Measurements from ENCODE around the gene MMP24.
"Not testable (repeated sequence)": the region's sequence is repeated elsewhere in the genome, so short reads cannot be mapped to it uniquely, and the experiment has no call there.

MMP24 gene

DNA sequence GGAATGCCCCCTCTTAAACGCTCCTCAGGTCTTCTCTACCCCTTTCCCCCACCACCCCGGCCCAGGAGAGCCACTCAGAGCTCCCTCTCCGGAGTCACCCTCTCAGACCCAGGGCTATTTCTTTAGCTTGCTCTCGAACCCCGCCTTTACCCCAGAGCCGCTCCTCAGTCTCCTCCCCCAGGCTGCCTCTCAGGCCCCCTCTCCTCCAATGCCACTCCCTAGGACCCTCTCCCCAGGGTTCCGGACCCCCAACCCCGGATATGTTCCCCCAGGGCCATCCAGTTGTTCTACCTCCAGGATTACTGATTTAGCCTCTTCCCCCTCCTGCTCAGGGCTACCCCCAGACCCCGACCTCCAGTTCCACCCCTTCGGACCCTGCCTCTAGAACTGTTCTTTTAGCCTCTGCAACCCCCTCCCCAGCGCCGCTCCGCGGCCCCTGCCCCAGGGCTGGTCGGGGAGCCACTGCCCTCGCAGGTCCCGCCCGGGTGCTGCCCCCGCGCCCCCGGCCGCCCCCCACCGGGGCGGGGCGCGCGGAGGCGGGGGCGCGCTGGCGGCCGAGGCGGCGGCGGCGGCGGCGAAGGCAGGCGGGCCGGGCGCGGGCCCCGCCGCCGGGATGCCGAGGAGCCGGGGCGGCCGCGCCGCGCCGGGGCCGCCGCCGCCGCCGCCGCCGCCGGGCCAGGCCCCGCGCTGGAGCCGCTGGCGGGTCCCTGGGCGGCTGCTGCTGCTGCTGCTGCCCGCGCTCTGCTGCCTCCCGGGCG lies at the start of gene MMP24:
TSS of gene MMP24 (plus strand) at position 565 of the 758 bp plus-strand sequence. CDS start at position 614, 49 bp downstream.
- no peak for DNase-seq (ENCODE audit: low read depth)

DNA sequence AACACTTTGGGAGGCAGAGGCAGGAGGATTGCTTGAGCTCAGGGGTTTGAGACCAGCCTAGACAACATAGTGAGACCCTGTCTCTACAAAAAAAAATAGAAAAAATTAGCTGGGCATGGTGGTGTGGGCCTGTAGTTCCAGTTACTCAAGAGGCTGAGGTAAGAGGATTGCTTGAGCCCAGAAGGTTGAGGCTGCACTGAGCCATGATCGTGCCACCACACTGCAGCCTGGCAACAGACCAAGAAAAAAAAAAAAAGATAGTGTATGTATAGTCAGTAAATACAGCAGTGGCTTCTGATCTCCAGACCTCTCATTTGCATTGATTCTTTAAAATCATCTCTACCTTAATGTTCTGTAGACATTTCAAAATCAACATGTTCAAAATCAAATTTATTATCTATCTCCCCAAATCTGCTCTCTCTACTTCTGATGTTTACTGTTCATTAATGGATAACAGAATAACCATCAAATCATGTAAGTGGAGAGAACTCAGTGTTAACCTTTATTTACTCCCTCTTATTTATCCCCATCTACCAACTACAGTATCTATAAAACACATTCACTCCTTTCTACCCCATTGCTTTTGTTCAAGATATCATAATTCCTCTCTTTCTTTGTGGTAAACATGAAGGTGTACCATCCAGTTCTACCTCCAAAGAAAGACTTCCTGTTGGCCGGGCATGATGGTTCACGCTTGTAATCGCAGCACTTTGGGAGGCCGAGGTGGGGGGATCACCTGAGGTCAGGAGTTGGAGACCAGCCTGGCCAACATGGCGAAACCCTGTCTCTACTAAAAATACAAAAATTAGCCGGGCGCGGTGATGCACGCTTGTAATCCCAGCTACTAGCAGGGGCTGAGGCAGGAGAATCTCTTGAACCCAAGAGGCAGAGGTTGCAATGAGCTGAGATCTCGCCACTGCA lies 46.9 kb upstream of the MMP24 start:
- DNase-seq (ENCODE audit: low read depth), result no peak

DNA sequence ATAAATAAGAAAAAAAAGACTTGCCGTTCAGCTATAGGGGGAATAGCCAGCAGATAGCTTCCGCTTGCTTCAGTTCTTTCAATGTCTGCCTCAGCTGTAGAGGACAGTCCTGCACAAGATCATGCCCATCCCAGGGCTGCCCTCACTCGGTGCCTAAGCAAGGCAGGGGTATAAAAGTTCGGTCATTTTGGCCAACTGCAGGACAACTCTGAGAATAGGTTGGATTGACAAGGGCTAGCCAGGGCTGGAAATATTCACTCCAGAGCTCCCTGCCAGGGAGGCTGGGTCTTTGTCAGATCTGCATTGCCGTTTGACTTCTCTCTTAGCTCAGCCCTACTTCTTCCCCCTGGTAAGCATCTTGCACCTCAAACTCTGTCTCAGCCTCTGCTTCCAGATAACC lies 46.2 kb upstream of the MMP24 start:
- DNase-seq (ENCODE audit: low read depth), result no peak

DNA sequence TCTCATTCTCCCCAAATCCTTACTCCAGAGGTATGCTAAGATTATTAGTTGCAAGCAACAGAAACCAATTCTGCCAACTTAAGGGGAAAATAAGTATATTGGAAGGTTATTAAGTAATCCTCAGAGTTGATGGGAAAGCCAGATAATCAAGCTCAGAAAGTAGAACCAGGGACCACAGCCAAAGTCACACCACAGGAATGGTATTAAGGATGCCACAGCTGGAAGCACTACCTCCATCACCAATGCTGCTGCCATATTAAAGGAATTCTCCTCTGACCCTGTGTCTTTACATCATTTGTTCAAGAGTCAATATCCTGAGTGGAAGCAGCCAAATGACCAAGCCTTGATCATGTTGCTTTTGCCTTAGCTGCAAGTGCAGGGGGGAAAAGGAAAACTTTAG lies 44.8 kb upstream of the MMP24 start:
- DNase-seq (ENCODE audit: low read depth), result peak; percentile 59

DNA sequence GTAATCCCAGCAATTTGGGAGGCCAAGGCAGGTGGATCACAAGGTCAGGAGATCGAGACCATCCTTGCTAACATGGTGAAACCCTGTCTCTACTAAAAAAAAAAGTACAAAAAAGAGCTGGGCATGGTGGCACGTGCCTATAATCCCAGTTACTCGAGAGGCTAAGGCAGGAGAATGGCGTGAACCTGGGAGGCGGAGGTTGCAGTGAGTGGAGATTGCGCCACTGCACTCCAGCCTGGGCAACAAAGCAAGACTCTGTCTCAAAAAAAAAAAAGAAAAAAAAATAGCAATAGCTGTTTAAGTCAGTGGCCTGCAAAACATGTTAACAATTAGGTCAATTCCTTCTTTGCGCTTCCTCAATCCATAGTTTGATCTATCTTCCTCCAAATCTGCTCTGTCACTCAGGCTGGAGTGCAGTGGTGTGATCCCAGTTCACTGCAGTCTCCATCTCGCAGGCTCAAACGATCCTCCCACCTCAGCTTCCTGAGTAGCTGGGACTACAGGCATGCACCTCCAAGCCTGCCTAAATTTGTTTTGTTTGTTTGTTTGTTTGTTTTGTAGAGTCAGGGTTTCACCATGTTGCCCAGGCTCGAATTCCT lies 39.7 kb upstream of the MMP24 start:
- not testable (repeated sequence) for DNase-seq (ENCODE audit: low read depth)

DNA sequence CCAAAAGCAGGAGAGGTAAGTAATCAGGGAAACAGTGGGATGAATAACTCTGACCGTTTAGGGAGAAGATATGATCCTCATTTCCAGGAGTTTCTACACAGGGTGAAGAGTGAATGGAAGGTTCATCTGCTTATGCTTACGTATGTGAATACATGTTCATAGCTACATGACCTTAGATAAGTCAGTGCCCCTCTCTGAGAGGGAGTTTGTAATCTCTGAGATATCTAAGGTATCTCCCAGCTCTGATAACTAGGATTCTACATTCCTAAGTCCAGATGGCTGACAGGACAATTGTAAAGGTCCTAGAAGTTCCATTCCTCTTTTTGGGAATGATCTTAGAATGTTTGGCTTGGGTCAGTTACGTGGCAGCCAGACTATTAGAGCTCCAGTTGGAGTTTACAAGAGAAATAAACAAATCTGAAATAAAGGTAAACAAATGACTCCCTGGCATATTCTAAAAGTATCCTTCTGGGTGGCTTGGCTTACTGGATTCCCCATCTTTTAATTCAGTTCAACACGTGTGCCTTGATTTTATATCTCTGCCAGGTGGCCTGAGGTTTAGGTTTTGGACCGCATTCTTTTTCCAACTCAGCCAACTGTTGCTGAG lies 38.8 kb upstream of the MMP24 start:
- DNase-seq (ENCODE audit: low read depth), result no peak

DNA sequence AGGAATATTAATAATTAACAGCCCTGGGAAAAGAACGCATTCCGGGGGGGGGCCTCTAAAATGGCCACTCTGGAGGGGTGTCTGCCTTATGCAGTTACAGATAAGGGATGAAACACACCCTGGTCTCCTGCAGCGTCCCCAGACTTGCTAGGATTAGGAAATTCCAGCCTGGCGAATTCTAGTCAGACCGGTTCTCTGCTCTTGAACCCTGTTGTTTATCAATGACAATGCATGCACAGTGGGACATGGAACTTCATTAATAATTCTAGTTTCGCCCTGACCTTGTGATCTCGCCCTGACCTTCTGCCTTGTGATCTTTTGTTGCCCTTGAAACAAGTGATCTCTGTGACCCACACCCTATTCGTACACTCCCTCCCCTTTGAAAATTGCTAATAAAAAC lies 37.3 kb upstream of the MMP24 start:
- DNase-seq (ENCODE audit: low read depth), result not testable (repeated sequence)

DNA sequence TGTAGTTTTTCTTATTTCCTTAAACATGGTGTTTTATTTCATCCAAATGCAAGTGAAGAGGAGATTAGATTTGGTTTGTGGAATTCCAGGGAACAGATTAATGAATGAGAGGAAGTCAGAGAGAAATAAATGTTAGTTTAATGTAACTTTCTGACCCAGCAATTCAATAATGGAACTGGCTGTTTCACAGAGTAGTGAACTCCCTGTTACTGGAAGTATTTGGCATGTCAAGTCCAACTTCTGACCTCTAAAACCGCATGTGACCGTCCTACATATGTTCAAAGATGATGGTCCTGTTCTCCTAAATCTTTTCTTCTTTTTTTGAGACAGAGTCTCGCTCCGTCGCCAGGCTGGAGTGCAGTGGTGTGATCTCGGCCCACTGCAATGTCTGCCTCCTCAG lies 35.9 kb upstream of the MMP24 start:
- no peak for DNase-seq (ENCODE audit: low read depth)

DNA sequence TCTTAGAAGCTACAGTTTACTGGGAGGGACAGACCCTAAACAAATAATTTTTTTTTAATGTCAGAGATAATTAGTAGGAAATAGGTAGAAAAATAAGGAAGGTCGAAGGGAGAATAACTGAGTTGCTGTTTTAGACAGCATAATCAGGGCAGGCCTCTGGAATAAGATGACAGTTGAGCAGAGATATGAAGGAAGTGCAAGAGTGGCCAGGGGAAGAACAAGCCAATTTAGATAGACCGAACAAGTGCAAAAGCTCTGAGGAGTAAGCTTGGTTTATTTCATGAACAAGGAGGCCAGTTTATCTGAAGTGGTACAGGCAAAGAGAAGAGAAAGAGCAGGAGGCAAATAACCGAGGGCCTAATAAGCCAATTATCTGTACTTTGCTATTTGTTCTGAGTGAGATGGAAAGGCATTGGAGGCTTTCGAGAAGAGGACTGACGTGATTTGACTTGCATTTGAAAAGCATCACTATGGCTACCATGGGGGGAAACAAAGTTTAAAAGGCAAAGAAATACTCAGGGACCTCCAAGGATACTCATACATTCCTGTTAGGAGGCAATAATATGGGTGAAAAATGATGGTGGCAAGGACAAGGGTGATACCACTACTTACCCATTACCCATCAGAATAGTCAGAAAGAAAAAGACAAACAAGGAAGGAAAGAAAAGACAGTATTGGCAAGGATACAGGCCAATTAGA lies 34.9 kb upstream of the MMP24 start:
- DNase-seq (ENCODE audit: low read depth), result no peak

DNA sequence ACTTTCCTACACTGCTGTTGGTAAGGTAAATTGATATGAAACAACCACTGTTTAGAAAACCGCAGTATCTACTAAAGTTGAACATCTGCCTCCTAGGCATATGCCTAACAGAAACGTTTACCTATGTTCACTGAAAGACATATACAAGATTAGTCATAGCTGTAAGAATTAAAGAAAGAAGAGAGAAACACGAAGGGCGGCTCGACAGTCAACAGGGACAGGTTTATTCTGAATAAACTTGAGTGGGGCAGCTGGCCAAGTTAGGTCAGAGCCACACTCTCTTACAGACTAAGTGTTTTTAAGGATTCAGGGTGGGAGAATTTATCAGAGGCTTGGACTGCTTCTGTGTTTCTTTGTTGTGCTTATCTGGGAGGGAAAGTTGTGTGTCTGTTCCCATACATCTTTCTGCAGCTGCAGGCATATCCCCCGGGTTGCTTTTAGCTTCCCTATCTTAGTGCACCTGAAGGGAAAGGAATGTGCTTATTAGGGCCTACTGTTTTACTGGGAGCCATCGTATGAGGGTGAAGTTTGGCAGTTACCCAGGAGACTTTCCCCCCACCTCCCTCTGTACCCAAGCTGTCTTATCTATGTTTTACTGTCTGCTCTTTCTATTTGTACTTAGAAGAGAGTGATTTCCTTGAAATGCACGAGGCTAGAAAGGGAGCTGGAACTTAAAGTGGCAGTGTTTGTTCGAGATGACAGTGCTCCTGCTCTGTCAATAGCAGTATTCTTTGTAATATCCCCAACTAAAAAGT lies 34.2 kb upstream of the MMP24 start:
- DNase-seq (ENCODE audit: low read depth), result no peak

DNA sequence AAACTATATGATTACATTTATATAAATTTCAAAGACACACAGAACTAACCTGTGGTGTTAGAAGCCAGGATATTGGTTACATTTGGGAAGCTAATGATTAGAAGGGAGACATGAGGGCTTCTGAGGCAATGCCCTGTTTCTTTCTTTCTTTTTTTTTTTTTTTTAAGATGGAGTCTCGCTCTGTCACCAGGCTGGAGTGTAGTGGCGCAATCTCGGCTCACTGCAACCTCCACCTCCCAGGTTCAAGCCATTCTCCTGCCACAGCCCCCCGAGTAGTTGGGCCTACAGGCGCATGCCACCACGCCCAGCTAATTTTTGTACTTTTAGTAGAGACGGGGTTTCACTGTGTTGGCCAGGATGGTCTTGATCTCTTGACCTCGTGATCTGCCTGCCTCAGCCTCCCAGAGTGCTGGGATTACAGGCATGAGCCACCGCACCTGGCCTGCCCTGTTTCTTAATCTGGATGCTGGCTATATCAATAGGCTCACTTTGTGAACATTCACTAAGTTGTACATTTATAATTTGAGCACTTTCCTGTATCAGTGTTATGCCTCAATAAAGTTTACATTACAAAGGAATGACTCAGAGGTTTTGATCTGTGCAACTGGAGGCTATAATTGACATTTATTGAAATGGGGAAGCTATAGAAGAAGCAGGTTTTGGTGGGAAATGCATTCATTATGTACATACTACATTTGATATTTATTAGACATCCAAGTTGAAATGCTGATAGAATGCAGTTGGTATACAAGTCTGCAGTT lies 33.3 kb upstream of the MMP24 start:
- peak; percentile 26 for DNase-seq (ENCODE audit: low read depth)

DNA sequence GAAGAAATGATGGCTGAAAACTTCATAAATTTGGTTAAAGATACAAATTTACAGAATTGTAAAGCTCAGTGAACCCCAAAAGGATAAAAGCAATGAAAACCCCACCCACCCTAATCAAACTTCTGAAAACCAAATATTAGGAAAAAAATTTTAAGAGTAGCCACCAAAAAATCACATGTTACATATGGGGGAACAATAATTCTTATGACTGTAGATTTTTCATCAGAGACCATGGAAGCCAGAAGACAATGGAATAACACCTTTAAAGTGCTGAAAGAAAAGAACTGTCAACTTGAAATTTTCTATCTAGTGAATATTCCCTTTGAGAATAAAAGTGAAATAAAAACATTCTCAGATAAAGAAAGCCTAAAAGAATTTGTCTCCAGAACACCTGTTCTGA lies 30.2 kb upstream of the MMP24 start:
- DNase-seq (ENCODE audit: low read depth), result no peak

DNA sequence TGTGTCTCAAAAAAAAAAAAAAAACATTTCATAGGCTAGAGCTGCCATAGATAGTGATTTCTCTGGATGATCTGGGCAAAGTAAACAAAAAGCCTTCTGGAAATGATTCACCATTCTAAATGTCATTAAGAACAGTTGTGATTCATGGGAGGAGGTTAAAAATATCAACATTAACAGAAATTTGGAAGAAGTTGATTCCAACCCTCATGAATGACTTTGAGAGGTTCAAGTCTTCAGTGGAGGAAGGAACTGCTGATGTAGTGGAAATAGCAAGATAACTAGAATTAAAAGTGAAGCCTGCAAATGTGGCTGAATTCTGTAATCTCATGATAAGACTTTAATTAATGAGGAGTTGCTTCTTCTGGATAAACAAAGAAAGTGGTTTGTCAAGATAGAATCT lies 26.8 kb upstream of the MMP24 start:
- DNase-seq (ENCODE audit: low read depth), result peak; percentile 85

DNA sequence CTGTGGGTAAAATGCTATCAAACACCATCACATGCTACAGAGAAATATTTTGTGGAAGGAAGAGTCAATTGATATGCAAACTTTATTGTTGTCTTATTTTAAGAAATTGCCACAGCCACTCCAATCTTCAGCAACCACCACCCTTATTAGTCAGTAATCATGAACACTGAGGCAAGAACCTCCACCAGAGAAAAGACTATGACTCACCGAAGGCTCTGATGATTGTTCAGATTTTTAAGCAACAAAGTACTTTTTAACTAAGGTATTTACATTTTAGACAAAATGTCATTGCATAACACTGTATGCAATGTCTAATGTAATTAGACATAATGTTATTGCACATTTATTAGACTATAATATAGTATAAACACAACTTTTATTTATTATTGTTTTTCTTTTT lies 26.2 kb upstream of the MMP24 start:
- DNase-seq (ENCODE audit: low read depth), result peak; percentile 88

DNA sequence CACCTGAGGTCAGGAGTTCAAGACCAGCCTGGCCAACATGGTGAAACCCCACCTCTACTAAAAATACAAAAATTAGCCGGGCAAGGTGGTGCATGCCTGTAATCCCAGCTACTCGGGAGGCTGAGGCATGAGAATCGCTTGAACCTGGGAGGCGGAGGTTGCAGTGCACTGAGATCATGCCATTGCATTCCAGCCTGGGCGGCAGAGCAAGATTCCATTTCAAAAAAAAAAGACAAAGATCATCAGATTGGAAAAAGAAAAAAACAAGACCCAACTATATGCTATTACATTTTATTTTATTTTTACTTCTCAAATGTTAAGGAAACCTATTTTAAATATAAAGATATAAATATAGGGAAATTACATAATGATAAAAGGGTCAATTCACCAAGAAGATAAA lies 25.0 kb upstream of the MMP24 start:
- DNase-seq (ENCODE audit: low read depth), result not testable (repeated sequence)

DNA sequence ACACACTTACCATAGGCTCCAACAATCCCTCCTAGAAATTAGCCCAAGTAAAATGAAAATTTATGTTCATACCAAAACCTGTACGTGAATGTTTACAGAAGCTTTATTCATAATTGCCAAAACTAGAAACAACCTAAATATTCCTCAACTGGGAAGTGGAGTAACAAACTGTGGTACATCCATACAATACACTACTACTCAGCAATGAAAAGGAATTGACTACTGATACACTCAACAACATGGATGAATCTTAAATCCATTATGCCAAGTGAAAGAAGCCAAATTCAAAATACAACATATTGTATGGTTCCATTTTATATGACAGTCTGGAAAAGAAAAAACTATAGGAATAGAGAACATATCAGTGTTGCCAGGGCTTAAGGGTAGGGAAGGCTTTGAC lies 19.7 kb upstream of the MMP24 start:
- no peak for DNase-seq (ENCODE audit: low read depth)

DNA sequence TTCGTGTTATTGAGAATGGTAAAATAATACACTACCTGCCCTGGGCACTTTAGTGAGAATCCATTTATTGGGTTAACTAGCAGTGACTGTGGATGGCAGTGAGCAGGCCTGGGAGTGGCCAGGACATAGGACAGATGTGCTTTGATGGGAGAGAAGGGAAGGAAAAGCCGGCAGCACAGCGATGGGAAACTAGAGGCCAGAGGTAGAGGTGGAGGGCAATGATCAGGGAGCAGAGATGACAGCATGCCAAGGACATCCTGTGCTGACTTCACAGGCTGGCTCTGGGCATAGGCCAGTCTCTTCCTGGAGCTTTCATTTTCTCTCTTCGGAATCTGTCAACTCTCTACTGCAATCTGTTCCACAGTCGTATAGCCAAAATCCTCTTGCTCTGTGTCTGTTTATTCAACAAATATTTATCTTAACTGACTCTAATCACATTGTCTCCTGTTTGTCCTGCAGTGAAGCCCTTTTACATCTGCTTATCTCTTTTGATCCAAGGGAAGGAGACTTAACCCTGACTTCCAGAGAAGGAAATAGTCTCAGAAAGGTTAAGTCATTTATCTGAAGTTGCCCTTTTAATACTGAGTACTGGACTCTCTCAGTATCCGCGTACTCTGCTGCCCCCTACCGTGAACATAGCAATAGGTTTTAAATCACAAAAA lies 18.4 kb upstream of the MMP24 start:
- DNase-seq (ENCODE audit: low read depth), result peak; percentile 79

DNA sequence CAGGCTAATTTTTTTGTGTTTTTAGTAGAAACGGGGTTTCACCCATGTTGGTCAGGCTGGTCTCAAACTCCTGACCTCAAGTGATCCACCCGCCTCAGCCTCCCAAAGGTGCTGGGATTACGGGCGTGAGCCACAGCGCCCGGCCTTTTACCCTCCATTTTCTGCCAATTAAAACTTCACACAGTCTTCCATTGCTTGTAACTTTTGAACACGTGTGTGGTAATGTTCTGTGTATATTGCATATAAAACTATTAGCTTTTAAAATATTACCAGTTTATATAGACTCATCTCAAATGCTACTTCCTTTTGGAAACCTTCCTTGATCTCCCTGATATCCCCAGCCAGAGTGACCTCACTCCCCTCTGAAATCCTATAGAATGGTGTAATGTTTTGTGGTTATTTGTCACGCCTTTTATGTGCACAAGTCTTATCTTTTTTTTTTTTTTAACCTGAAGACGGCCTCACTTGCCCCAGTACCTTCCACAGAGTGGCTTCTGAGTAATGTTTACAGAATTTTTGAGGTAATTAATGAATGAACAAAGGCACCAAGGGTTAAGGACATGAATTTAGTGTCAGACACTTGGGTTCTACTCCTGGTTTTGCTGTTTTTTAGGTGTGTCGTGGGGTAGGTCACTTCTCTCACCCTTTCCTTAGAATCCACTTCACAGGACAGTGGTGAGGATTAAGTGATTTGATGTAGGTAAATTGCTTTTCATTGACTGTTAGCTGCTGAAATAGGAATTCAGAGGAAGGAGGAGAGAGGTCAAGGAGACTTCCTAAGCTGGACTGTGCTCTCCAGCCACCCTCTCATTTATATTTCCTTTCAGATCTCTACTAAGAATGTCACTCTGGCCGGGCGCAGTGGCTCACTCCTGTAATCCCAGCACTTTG lies 11.2 kb upstream of the MMP24 start:
- peak; percentile 78 for DNase-seq (ENCODE audit: low read depth)

DNA sequence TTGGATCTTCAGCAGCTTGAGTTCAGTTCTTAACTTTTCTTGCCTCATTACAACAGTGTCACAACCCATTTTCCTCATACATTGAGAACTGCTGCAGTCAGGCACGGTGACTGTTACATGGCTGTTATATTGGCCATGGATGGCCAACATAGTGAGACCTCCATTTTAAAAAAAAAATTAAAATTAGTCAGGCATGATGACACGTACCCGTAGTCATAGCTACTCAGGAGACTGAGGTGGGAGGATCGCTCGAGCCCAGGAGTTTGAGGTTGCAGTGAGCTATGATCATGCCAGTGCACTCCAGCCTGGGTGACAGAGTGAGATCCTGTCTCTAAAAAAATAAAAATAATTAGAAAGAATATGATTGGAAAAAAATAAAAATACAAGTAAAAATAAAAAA lies 9.9 kb upstream of the MMP24 start:
- no peak for DNase-seq (ENCODE audit: low read depth)

Data from EH (cell line).